HCT116 (cell line): ENCODE results near the gene IRF2BP2. TPM values are rescaled to one million over a fixed set of nuclear protein-coding genes. Genes with fewer than 3 reads are reported as not detected.
A peak's percentile ranks its signal among the peaks of the same experiment; 100 is the strongest.
"Not testable (repeated sequence)": the region's sequence is repeated elsewhere in the genome, so short reads cannot be mapped to it uniquely, and the experiment has no call there.

Source experiments
- ATAC-seq: fragments of 200-7000 bp; cut with Tn5 transposase; 2 replicates; pipeline ENCODE4 v1.9.1; 2020; ENCODE audit warnings: mild to moderate bottlenecking, moderate library complexity
- BruUV-seq: library from RNA; stranded (reverse); fragments of 400-500 nt; replicated peaks from 2 replicates; lab custom pipeline; 2021; lab: Mats Ljungman, UMichigan
- CTCF ChIA-PET: fragments of 300-600 bp; sonication (Branson Sonifier 250); formaldehyde crosslinking; loops from one replicate; lab custom pipeline; 2021; ENCODE audit warnings: antibody characterized with exemption; lab: Charles Lee
- POLR2A ChIA-PET: fragments of 300-600, 350-600 bp; sonication (Branson Sonifier 250); formaldehyde crosslinking; loops from one replicate; lab custom pipeline; 2021; ENCODE audit warnings: antibody characterized with exemption; lab: Charles Lee
- RAD21 ChIA-PET, 2 experiments: fragments of 300-600 bp; sonication (Branson Sonifier 250); formaldehyde crosslinking; loops; one replicate each; lab custom pipeline; 2023; ENCODE audit warnings: low total read pairs in 2 of 2; ENCODE audit not compliant: uncharacterized antibody in 2 of 2, unreplicated experiment in 2 of 2, low non-redundant PET in 1 of 2; lab: Charles Lee
- DNase-seq: peaks from one replicate; pipeline ENCODE4 v3.0.0-alpha.2; 2010; ENCODE audit warnings: low read depth, low spot score
- H2AFZ ChIP-seq: fragments of 200-600 bp; shearing (Covaris generic), sonication (generic); 2 replicates; pipeline ENCODE4 v1.6.1; 2017; ENCODE audit warnings: low read depth, mixed run types, mixed read lengths, antibody characterized with exemption, low read length; ENCODE audit not compliant: poor library complexity, severe bottlenecking
- H3K27ac ChIP-seq: 2 replicates; pipeline ENCODE4 v1.5.1; 2012; ENCODE audit warnings: low read depth, low read length
- H3K27me3 ChIP-seq: fragments of 200-600 bp; sonication (generic); 2 replicates; pipeline ENCODE4 v1.6.1; 2016; ENCODE audit warnings: mixed run types, low read length, mixed read lengths; ENCODE audit not compliant: insufficient read depth
- H3K36me3 ChIP-seq, 2 experiments: fragments of 200-500 bp in 1 of 2; fragments of 200-600 bp in 1 of 2; sonication (Bioruptor generic) in 1 of 2; sonication (generic) in 1 of 2; 2 replicates each; pipeline versions ENCODE4 v1.5.1 to v1.6.1; 2014 to 2016; ENCODE audit warnings: low read length in 2 of 2, inconsistent platforms in 1 of 2, mixed read lengths in 1 of 2, mixed run types in 1 of 2; ENCODE audit not compliant: insufficient read depth in 2 of 2, control insufficient read depth in 1 of 2
- H3K4me1 ChIP-seq, 2 experiments: fragments of 200-600 bp in 1 of 2; sonication (generic) in 1 of 2; 2 replicates each; pipeline versions ENCODE4 v1.5.1 to v1.6.1; 2012 to 2017; ENCODE audit warnings: low read length in 2 of 2, inconsistent platforms in 1 of 2, mild to moderate bottlenecking in 1 of 2, mixed read lengths in 1 of 2, mixed run types in 1 of 2, moderate library complexity in 1 of 2; ENCODE audit not compliant: insufficient read depth in 2 of 2, control insufficient read depth in 1 of 2
- H3K4me2 ChIP-seq: fragments of 200-600 bp; sonication (generic); 2 replicates; pipeline ENCODE4 v1.6.1; 2017; ENCODE audit warnings: mixed run types, low read length, mixed read lengths
- H3K4me3 ChIP-seq, 2 experiments: fragments of 200-600 bp in 1 of 2; sonication (generic) in 1 of 2; replicated peaks in 1 of 2; 2 replicates each; pipeline ENCODE4 v1.5.1; 2011 to 2016; ENCODE audit warnings: low read length in 2 of 2, control low read depth in 1 of 2, low read depth in 1 of 2, mild to moderate bottlenecking in 1 of 2, mixed read lengths in 1 of 2, mixed run types in 1 of 2
- H3K79me2 ChIP-seq: fragments of 200-600 bp; sonication (generic); 2 replicates; pipeline ENCODE4 v1.6.1; 2017; ENCODE audit warnings: mild to moderate bottlenecking, mixed run types, low read length, moderate library complexity, mixed read lengths; ENCODE audit not compliant: insufficient read depth
- H3K9ac ChIP-seq: fragments of 200-600 bp; sonication (generic); 2 replicates; pipeline ENCODE4 v1.6.1; 2016; ENCODE audit warnings: low read length, mixed read lengths
- H3K9me2 ChIP-seq: fragments of 200-600 bp; sonication (generic), shearing (Covaris generic); 2 replicates; pipeline ENCODE4 v1.6.1; 2017; ENCODE audit warnings: mixed run types, mild to moderate bottlenecking, moderate library complexity; ENCODE audit not compliant: insufficient read depth
- H3K9me3 ChIP-seq, 2 experiments: fragments of 200-500 bp in 1 of 2; fragments of 200-600 bp in 1 of 2; sonication (Bioruptor generic) in 1 of 2; sonication (generic) in 1 of 2; 2 replicates each; pipeline ENCODE4 v1.6.1; 2014 to 2017; ENCODE audit warnings: low read length in 2 of 2, mixed read lengths in 2 of 2, inconsistent platforms in 1 of 2, low read depth in 1 of 2, mild to moderate bottlenecking in 1 of 2, mixed run types in 1 of 2, moderate library complexity in 1 of 2; ENCODE audit not compliant: control insufficient read depth in 1 of 2, insufficient read depth in 1 of 2
- H4K20me1 ChIP-seq: fragments of 200-600 bp; sonication (generic), shearing (Covaris generic); 2 replicates; pipeline ENCODE4 v1.6.1; 2017; ENCODE audit warnings: mixed run types, mild to moderate bottlenecking, moderate library complexity; ENCODE audit not compliant: insufficient read depth
- ATF3 ChIP-seq: IDR thresholded peaks from 2 replicates; pipeline ENCODE4 v1.6.1; 2012
- CTCF ChIP-seq, 3 experiments: fragments of 200-600 bp in 1 of 3; sonication (generic) in 1 of 3; IDR thresholded peaks in 2 of 3; conservative IDR thresholded peaks in 1 of 3; 2 replicates each; pipeline ENCODE4 v1.5.1; 2012 to 2017; ENCODE audit warnings: low read depth in 2 of 3, low read length in 2 of 3, antibody characterized with exemption in 1 of 3, borderline replicate concordance in 1 of 3, control low read depth in 1 of 3, mild to moderate bottlenecking in 1 of 3, mixed read lengths in 1 of 3, mixed run types in 1 of 3, moderate library complexity in 1 of 3; ENCODE audit not compliant: insufficient read depth in 1 of 3
- FOSL1 ChIP-seq: IDR thresholded peaks from 2 replicates; pipeline ENCODE4 v1.6.1; 2012; ENCODE audit warnings: low read depth
- JUND ChIP-seq: IDR thresholded peaks from 2 replicates; pipeline ENCODE4 v1.6.1; 2012
- RAD21 ChIP-seq: IDR thresholded peaks from 2 replicates; pipeline ENCODE4 v1.6.1; 2012; ENCODE audit warnings: low read depth, mild to moderate bottlenecking
- SP1 ChIP-seq: IDR thresholded peaks from 2 replicates; pipeline ENCODE4 v1.6.1; 2012; ENCODE audit warnings: low read depth
- ZNF274 ChIP-seq: fragments of 200-500 bp; sonication (Bioruptor generic); IDR thresholded peaks from 2 replicates; pipeline ENCODE4 v1.6.1; 2014; ENCODE audit warnings: mild to moderate bottlenecking, low read depth, low read length, inconsistent platforms
- intact Hi-C: fragments of 100-400 bp; cut with micrococcal nuclease; formaldehyde crosslinking; loops from 2 replicates; pipeline ENCODE4 v1.10.0; 2022
- total RNA-seq: library from RNA; stranded (reverse); gene quantifications from one replicate; pipeline ENCODE4 v1.2.1, GENCODE V29; 2021; ENCODE audit not compliant: unreplicated experiment
- TF ChIP-seq, protein P1 (sequence below): IDR thresholded peaks from 2 replicates; pipeline ENCODE4 v1.6.1; 2012

The IRF2BP2 gene
- total RNA-seq, 1 experiment from 2014 or later, result 61.3 TPM

DNA sequence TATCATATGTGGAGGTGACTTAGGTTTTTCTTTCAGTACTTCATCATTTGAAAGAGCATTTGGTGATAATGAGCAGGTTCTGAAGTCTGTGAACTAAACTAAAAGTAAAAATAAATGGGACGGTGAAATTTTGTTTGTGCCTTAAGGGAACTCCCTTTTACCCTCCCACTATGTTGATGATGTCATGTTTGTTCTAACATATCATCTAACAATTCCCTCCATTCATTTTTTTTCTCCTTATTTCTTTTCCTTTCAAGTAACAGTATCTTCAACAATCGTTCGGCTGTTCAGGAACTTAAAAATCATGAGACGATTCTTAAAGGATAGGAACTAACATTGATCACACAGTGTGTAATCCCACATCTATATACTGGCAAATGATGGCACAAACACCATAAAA is 30.0 kb upstream of the IRF2BP2 start (continued):
- TF ChIP-seq CTCF (IDR thresholded peaks at IDR 0.05 in 2 of 3, conservative IDR thresholded peaks at IDR 0.05 in 1 of 3; ENCODE audit: borderline replicate concordance in 1 of 3, insufficient read depth in 1 of 3, low read depth in 2 of 3, low read length in 2 of 3), result no peak
- no peak for TF ChIP-seq JUND
- TF ChIP-seq FOSL1, result no peak
- no peak for TF ChIP-seq ZNF274
- no peak for TF ChIP-seq ATF3

DNA sequence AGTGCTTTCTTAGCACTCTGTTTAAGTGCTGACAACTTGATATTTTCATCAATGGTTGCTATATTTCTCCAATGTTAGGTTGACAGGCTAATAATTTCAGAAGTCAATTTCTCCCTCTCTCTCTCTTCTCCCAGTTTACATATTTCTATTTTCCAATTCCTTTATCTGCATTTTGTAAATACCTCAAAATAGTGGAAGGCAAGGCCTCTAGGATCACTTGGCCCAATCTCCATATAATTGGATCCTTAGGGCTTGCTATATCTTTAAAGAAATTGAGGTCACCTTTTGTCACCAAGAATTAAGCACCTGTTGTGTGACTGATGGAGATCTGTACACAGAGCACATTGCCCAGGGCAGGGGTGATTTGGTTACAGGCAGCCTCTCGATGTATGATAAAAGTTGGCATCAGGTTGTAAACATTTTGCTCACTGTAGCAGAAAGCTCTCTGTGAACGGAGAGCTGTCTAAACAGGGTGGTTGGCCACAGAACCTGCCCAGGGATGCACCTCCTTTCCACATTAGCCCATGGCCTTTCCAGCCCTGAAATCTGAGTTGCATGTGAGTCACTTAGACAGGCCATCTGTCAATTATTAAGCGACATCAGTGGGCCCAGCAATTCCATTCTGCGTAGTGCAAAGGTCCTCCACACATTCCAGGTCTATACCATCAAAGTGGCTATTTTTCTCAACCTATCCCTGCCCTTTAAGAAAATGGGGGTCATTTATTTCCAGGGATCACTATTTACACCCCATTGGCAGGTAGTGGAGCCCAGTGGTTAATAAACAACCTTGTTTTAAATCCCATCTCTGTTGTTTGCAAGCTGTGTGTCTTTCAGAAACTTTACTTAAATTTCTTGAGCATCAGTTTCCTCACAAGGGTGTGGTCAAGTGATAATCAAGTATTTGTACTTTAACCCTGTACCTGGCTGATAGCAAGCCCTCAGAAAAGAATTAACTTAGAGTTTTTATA is 29.1 kb upstream of the IRF2BP2 start:
- Histone ChIP-seq H3K27ac (no peak overlapping the region), H3K4me1 (peaks cover 0 to 12% of the 10 kb centered on the region in 2 experiments; a peak in 2 of 4 replicates), H3K9me2 (no peaks in the 10 kb centered on the region), H3K4me3 (no peak overlapping the region), H2AFZ (peak overlapping the region; percentile 54), H3K27me3 (no peaks in the 10 kb centered on the region), H3K9me3 (no peaks in the 10 kb centered on the region), H4K20me1 (no peaks in the 10 kb centered on the region)
- POLR2A ChIA-PET, result no interaction called here
- BruUV-seq, result no TSS peak
- peak; percentile 34; the same call in 1 of the 2 replicates for ATAC-seq
- CTCF ChIA-PET, result no interaction called here
- 0 out of 2 replicates have a peak, but pooled peaks have one; percentile 35 for TF ChIP-seq JUND
- TF ChIP-seq RAD21, result no peak
- TF ChIP-seq, protein P1, sequence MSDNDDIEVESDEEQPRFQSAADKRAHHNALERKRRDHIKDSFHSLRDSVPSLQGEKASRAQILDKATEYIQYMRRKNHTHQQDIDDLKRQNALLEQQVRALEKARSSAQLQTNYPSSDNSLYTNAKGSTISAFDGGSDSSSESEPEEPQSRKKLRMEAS, result peak; percentile 12; the same call in 1 of the 2 replicates
- TF ChIP-seq CTCF (IDR thresholded peaks at IDR 0.05 in 2 of 3, conservative IDR thresholded peaks at IDR 0.05 in 1 of 3; ENCODE audit: borderline replicate concordance in 1 of 3, insufficient read depth in 1 of 3, low read depth in 2 of 3, low read length in 2 of 3), result no peak
- TF ChIP-seq SP1, result peak; percentile 35; the same call in 1 of the 2 replicates
- peak; percentile 30; the same call in 1 of the 2 replicates for TF ChIP-seq FOSL1
- TF ChIP-seq, all 23 proteins: peak for 4
- no peak overlapping the region for H3K9ac ChIP-seq
- RAD21 ChIA-PET, result no interaction called here
- intact Hi-C loops, result no loop called here
- H3K4me2 ChIP-seq, result peak overlapping the region; percentile 41
- DNase-seq, result no peak
- no peaks in the 10 kb centered on the region for H3K36me3 ChIP-seq
- H3K79me2 ChIP-seq, result no peaks in the 10 kb centered on the region

GRCh38 chr1:234634922-234635321 is 24.9 kb upstream of the IRF2BP2 start:
- POLR2A ChIA-PET, H2AFZ ChIP-seq, H3K9me3 ChIP-seq: not testable (repeated sequence)

More at GRCh38 chr1:234634922-234635321, 24.9 kb upstream of the IRF2BP2 start:
- ATAC-seq, H3K36me3 ChIP-seq, H4K20me1 ChIP-seq, H3K4me2 ChIP-seq, H3K27me3 ChIP-seq, RAD21 ChIA-PET, DNase-seq, H3K9me2 ChIP-seq, intact Hi-C loops, BruUV-seq, H3K4me3 ChIP-seq, H3K27ac ChIP-seq, H3K9ac ChIP-seq, CTCF ChIA-PET, H3K79me2 ChIP-seq: not testable (repeated sequence)
- peaks cover 6 to 26% of the 10 kb centered on the region in 2 experiments; a peak in 3 of 4 replicates for H3K4me1 ChIP-seq
